ENCODE results near the gene CLEC10A.

- TF ChIP-seq, protein P1, sequence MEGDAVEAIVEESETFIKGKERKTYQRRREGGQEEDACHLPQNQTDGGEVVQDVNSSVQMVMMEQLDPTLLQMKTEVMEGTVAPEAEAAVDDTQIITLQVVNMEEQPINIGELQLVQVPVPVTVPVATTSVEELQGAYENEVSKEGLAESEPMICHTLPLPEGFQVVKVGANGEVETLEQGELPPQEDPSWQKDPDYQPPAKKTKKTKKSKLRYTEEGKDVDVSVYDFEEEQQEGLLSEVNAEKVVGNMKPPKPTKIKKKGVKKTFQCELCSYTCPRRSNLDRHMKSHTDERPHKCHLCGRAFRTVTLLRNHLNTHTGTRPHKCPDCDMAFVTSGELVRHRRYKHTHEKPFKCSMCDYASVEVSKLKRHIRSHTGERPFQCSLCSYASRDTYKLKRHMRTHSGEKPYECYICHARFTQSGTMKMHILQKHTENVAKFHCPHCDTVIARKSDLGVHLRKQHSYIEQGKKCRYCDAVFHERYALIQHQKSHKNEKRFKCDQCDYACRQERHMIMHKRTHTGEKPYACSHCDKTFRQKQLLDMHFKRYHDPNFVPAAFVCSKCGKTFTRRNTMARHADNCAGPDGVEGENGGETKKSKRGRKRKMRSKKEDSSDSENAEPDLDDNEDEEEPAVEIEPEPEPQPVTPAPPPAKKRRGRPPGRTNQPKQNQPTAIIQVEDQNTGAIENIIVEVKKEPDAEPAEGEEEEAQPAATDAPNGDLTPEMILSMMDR (IDR thresholded peaks at IDR 0.05), result no peak
- no peak for TF ChIP-seq POLR2A (IDR thresholded peaks at IDR 0.05)
Measured at GRCh38 chr17:7081341-7082062, 1.5 kb upstream of the CLEC10A start.
